ENCODE measurements around the gene C1orf116. TPM values are rescaled to one million over a fixed set of nuclear protein-coding genes. Genes with fewer than 3 reads are reported as not detected.

Gene C1orf116
- total RNA-seq, 1 donor from 2014 or later = 0.67 TPM

DNA sequence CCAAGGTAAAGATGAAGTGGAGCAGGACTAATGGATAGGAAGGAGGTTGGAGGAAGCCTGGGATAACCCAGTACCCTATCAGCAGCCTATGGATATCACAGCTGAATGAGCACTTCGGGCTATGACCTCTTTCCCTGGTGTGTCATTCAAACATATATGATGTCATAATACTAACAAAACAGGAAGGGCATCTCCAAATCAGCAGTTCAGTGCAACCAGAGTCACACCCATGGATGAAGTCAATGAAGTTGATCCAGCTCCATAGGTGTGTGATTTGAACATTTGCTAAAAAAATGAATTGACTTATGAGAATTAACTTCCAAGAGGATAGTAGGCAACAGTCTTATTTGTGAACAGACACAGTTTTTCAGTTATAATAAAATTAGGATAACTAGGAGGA lies 1.7 kb upstream of the C1orf116 start:
- H3K9me3 Mint-ChIP-seq = no peaks in the 10 kb centered on the region
- no peak overlapping the region for H3K4me3 Mint-ChIP-seq
- no peak overlapping the region for H3K27ac Mint-ChIP-seq
- no peak for DNase-seq (ENCODE audit: low spot score in 2 of 2, unreplicated experiment in 2 of 2)
- H3K4me1 Mint-ChIP-seq = peaks cover 6% of the 10 kb centered on the region
- TF ChIP-seq, protein P1, sequence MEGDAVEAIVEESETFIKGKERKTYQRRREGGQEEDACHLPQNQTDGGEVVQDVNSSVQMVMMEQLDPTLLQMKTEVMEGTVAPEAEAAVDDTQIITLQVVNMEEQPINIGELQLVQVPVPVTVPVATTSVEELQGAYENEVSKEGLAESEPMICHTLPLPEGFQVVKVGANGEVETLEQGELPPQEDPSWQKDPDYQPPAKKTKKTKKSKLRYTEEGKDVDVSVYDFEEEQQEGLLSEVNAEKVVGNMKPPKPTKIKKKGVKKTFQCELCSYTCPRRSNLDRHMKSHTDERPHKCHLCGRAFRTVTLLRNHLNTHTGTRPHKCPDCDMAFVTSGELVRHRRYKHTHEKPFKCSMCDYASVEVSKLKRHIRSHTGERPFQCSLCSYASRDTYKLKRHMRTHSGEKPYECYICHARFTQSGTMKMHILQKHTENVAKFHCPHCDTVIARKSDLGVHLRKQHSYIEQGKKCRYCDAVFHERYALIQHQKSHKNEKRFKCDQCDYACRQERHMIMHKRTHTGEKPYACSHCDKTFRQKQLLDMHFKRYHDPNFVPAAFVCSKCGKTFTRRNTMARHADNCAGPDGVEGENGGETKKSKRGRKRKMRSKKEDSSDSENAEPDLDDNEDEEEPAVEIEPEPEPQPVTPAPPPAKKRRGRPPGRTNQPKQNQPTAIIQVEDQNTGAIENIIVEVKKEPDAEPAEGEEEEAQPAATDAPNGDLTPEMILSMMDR (IDR thresholded peaks at IDR 0.05; ENCODE audit: unreplicated experiment) = no peak
- H3K27me3 Mint-ChIP-seq (ENCODE audit: low read depth) = peaks cover 10% of the 10 kb centered on the region
- H3K36me3 Mint-ChIP-seq = no peaks in the 10 kb centered on the region

DNA sequence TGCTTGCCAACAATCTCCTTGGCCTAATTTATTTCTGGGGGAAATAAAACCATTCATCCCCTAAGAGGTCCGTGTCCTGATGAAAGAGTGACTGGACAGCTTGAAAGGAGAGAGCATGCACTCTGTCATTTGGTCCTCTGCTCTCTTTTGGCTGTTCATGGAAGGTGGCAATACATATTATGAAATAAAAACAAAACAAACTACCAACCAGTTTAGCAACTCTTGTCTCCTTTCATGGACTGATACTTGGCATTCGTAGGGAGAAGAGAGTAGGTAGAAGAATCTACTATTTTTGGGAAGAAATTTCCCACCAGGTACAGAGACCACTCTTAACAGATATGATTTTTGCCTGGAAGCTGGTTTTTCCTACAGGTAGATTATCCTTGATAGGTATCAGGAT lies 746 bp upstream of the C1orf116 start:
- no peak overlapping the region for H3K4me3 Mint-ChIP-seq

DNA sequence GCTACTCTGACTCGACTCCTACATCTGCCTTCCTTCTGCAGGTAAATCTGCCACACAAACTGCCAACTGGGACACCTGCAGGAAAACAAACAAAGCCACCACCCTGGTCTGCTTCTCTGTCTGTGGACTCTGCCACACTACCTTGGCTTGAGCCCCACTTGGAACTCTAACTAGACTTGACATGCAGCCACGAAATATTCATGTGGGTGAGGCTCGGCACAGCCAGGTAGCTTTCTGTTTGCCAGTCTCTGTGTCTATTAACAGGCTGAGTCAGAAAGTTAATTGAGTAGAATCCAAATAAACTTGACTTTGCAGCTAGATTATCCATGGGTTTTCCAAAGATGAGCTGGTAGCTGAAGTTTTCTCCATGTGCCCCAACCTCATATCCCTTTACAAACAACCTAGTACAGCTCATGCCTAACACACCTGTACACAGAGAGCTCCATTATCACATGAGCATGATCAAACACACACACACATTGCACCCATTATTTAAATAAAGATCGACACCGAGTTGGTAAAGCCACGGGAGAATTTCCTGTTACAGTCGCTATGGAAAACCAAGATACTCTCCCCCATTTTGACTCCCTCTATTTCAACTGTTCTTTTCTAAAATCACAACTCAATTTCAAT lies 808 bp downstream of the C1orf116 start:
- TF ChIP-seq, protein P1 (IDR thresholded peaks at IDR 0.05; ENCODE audit: unreplicated experiment) = no peak
- Mint-ChIP-seq H3K9me3 (no peaks in the 10 kb centered on the region), H3K4me1 (peaks cover 9% of the 10 kb centered on the region), H3K4me3 (no peak overlapping the region), H3K36me3 (no peaks in the 10 kb centered on the region), H3K27ac (no peak overlapping the region), H3K27me3 (ENCODE audit: low read depth) (peaks cover 10% of the 10 kb centered on the region)
- DNase-seq (ENCODE audit: low spot score in 2 of 2, unreplicated experiment in 2 of 2) = no peak

More for the DNA sequence above, 746 bp upstream of the C1orf116 start:
- Mint-ChIP-seq H3K9me3 (no peaks in the 10 kb centered on the region), H3K4me1 (peaks cover 6% of the 10 kb centered on the region), H3K27me3 (ENCODE audit: low read depth) (peaks cover 10% of the 10 kb centered on the region), H3K27ac (no peak overlapping the region), H3K36me3 (no peaks in the 10 kb centered on the region)
- DNase-seq (ENCODE audit: low spot score in 2 of 2, unreplicated experiment in 2 of 2) = no peak
- TF ChIP-seq, protein P1 (IDR thresholded peaks at IDR 0.05; ENCODE audit: unreplicated experiment) = no peak

DNA sequence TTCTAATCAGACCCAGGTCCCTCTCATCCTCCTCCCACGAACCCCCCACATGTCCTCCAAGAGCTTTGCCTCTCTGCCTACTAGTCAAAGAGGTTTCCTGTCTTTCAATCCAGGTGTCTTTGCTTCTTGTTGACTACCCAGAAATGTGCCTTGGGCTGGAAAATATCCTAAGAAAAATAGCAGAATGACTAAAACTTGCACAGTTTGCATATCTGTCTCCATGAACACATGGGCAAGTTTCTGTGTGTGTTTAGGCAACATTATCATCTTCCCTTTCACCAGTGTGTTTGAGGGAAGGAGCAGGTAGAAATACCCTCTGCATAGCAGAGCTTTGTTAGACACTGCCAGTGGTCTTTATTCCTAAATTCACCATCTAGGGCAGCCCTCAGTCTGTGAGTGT lies 1.5 kb downstream of the C1orf116 start:
- no peak overlapping the region for H3K4me3 Mint-ChIP-seq
- peaks cover 10% of the 10 kb centered on the region for H3K27me3 Mint-ChIP-seq (ENCODE audit: low read depth)
- no peaks in the 10 kb centered on the region for H3K36me3 Mint-ChIP-seq
- no peak for DNase-seq (ENCODE audit: low spot score in 2 of 2, unreplicated experiment in 2 of 2)
- no peaks in the 10 kb centered on the region for H3K9me3 Mint-ChIP-seq
- H3K27ac Mint-ChIP-seq = no peak overlapping the region
- peaks cover 15% of the 10 kb centered on the region for H3K4me1 Mint-ChIP-seq
- TF ChIP-seq, protein P1 (IDR thresholded peaks at IDR 0.05; ENCODE audit: unreplicated experiment) = no peak

DNA sequence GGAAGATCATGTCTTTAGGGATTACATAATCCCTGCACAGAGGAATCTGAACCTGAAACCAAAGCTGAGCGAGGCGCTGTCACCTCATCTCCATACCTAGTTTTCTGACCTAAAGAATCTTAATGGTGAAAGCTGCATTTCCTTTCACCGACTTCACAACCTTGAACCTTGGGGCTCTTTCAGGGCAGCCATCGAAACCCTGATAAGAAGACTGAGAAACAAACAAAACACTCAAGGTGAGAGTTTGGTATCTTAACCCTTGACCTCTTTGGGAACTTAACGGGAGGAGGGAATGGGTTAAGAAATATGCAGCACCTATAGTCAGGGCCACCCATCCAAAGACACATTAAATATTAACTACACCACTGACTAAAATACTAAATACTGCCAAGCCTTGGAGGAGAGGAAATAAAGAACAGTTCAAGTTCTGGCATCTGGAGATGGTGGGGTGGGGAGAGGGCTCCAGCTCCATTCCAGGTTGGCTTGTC lies 2.0 kb downstream of the C1orf116 start:
- Mint-ChIP-seq H3K36me3 (no peaks in the 10 kb centered on the region), H3K9me3 (no peaks in the 10 kb centered on the region), H3K27me3 (ENCODE audit: low read depth) (peaks cover 10% of the 10 kb centered on the region), H3K27ac (no peak overlapping the region), H3K4me3 (no peak overlapping the region), H3K4me1 (peaks cover 19% of the 10 kb centered on the region)
- TF ChIP-seq, protein P1 (IDR thresholded peaks at IDR 0.05; ENCODE audit: unreplicated experiment) = no peak
- no peak for DNase-seq (ENCODE audit: low spot score in 2 of 2, unreplicated experiment in 2 of 2)

Data from mesothelial cell of epicardium (in vitro differentiated cells).